GM18907 (cell line): ENCODE results near the gene REEP6.
"Not testable (repeated sequence)": the region's sequence is repeated elsewhere in the genome, so short reads cannot be mapped to it uniquely, and the experiment has no call there.

Source experiments
- ATAC-seq: cut with Tn5 transposase; IDR thresholded peaks from one replicate; pipeline ENCODE4 v1.9.1; 2021; ENCODE audit warnings: mild to moderate bottlenecking, moderate library complexity; ENCODE audit not compliant: unreplicated experiment

REEP6 gene

DNA sequence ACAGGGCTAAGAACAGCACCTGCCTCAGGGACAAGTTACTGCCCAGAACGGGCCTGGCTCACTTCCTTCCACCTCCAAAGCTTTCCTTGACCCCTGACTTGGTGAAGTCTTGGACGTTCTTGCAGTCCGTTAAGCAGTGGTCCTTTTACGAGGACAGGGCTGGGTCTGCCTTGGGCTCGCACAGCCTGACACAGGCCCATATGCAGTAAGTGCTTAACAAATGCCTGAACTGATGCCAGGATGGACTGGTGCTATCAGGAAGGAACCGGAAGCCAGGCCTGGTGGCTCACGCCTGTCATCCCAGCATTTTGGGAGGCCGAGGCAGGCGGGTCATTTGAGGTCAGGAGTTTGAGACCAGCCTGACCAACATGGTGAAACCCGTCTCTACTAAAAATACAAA is 31.1 kb downstream of the REEP6 start:
- no peak for ATAC-seq

DNA sequence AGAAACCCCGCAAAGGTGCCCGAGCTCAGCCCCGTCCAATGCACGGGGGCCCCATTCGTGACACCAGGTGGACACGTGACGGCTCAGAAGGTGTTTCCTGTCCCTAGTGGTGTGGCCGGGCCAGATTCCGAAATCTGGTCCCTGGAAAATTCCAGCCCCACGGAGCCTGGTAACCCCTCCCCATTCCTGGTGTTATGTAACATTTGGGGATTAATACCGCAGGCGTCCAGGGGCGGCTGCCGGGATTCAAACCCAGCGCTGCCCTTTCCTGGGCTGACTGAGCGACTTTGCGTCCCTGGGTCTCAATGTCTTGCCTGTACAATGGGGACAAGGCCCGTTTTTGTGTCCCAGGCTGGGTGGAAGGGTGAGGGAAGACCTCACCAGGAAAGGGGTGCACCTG is 31.9 kb downstream of the REEP6 start:
- ATAC-seq: no peak

DNA sequence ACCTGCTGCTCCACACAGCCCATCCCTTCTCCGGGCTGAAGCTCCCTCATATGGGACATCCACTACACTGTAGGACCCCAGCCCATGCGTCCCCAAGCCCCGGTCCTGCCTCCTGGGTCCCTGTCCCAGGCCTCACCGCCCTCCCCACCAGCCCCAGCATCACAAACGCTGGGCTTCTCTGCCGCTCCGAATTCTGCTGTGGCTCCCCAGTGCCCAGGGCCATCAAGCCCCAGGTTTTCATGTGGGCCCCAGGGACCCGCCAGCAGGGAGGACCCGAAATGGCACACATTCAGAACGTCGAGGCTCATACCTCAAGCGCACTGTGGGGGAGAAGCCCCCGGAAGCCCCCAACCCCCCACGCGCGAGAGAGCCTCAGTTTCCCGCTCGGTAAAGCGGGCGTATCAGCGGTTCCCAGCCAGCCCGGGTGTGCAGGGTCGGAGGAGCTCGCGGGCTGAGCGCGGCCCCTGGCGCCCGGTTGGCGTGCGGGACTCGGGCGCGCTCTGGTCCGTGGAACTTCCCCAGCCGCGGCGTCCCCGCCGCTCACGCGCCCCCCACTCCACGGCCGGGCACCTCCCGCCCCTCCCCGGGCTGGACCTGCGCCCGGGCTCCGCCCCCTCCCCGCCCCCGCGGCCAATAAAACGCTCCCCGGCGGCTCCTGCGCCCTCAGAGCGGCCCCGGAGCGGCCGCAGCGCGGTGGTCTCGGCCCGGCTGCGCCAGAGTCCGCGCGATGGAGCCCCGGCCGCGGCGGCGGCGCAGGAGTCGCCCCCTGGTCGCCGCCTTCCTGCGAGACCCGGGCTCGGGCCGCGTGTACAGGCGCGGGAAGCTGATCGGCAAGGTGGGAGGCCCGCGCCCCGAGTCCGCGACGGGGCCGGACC is 32.7 kb downstream of the REEP6 start, which contains the start of gene PLK5:
TSS of gene PLK5 (plus strand) at position 666 of the 875 bp plus-strand sequence. CDS start 2,920 bp downstream, outside the sequence.
- no peak for ATAC-seq

DNA sequence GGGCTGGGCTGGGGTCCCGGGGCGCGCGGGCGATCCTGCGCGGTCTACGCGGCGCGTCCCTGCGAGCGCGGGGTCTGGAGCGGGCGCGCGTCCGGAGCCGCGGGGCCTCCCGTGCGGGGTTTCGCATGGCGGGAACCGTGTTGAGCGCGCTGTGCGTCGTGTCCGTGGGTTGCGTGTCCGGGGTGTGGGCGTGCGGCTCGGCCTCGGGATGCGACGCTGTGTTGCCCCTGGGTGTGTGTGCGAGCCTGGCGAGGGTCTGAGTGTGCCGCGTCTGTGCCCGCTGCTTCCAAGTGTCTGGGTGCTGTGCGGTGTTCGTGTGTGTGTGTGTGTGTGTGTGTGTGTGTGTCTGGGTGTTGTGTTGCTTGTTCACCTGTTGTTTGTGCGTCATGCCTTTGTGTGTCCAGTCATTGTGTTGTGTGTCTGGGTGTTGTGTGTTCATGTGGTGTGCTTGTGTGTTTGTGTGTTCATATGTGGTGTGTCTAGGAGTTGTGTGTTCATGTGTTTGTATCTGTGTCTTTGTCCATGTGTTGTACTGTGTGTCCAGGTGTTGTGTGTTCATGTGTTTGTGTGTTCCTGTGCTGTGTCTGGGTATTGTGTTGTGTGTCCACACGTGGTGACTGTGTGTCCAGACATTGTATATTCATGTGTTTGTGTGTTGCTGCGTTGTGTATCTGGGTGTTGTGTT is 33.4 kb downstream of the REEP6 start:
- no peak for ATAC-seq

DNA sequence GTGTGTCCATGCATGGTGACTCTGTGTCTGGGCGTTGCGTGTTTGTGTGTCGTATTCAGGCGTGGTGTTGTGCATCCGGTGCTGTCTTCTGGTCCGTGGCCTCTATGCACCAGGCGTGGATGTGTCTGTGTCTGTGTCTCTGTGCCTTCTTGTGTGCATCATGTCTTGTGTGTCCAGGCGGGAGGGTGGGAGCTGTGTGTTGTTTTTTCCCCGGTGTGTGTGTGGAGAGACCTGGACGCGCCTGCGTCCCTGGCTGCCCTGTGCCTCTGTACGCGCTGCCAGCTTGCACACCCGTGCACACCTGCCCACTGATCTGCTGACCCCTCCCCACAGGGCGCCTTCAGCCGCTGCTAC is 34.0 kb downstream of the REEP6 start:
- ATAC-seq: no peak

DNA sequence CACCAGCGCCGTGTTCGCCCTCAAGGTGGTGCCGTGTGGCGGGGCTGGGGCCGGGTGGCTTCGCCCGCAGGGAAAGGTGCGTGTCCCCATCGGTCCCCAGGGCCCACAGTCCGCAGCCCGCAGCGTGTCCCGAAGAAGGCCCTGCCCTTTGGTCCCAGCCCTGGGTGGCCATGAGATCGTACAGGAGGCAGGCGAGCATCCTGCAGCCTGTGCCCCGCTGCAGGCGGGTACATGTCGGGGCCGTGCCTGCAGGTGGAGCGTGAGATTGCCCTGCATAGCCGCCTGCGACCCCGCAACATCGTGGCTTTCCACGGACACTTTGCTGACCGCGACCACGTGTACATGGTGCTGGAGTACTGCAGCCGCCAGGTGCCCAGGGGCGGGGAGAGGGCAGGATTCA is 34.4 kb downstream of the REEP6 start:
- no peak for ATAC-seq

DNA sequence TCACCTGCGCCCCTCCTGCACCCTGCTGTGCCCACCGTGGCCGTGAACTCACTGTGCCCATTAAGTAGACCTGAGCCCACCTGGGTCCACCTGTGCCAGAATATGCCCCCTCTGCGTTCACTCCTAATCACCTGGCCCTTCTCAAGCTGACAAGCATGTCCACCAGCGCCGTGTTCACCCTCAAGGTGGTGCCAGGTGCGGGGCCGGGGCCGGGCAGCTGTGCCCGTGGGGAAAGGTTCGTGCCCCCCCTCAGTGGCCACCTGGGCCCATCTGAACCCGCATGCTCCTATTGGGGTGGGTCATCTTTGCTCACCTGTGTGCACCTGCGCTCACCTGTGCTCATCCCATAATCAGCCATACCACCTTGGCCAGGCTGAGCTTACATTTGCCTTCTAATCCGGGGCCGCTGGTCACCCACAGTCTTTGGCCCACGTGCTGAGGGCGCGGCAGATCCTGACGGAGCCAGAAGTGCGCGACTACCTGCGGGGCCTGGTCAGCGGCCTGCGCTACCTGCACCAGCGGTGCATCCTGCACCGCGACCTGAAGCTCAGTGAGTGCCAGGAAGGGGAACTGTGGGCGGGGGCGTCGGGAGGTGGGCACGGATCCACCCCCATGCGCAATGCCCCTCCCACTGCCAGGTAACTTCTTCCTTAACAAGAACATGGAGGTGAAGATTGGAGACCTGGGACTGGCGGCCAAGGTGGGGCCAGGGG is 35.2 kb downstream of the REEP6 start:
- ATAC-seq: no peak

DNA sequence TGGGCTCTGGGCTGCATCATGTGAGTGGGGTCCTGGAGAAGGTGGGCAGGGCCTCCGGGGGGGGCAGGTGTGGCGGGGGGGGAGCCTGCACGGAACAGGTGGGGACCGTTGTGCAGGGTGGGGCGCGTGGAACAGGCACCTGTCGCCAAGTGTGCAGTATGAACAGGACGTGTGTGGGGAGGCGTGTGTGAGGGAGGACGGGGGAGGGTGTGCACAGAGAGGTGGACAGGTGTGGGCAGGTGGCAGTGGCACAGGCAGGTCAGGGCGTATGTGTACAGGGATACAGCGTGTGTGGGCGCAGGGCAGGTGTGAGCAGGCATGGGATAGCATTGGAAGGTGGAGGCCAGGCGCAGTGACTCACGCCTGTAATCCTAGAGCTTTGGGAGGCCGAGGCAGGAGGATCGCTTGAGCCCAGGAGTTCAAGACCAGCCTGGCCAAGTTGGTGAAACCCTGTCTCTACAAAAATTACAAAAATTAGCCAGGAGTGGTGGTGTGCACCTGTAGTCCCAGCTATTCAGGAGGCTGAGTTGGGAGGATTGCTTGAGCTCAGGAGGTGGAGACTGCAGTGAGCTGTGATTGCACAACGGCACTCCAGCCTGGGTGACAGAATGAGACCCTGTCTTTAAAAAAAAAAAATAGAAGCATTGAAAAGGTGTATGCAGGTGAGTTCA is 36.1 kb downstream of the REEP6 start:
- ATAC-seq: no peak

DNA sequence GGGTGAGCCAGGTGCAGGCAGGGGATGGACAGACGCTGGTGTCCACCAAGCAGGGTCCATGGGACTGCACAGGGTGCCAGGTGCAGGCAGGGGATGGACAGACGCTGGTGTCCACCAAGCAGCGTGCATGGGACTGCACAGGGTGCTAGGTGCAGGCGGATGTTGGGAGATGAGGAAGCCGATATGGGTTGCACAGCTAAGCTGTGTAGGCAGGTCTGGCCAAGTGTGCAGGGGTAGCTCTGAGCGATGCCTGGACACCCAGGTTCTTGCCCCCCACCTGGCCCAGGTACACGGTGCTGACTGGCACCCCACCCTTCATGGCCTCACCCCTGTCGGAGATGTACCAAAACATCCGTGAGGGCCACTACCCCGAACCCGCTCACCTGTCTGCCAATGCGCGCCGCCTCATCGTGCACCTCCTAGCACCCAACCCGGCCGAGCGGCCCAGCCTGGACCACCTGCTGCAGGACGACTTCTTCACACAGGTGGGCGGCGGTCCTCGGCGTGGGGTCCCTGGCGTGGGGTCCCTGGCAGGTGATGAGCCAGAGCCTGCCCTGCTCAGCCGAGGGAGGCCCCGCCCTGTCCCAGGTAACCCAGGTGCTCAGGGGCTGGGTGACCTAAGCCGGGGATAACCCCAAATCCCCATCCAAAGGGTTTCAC is 36.8 kb downstream of the REEP6 start:
- ATAC-seq: no peak

DNA sequence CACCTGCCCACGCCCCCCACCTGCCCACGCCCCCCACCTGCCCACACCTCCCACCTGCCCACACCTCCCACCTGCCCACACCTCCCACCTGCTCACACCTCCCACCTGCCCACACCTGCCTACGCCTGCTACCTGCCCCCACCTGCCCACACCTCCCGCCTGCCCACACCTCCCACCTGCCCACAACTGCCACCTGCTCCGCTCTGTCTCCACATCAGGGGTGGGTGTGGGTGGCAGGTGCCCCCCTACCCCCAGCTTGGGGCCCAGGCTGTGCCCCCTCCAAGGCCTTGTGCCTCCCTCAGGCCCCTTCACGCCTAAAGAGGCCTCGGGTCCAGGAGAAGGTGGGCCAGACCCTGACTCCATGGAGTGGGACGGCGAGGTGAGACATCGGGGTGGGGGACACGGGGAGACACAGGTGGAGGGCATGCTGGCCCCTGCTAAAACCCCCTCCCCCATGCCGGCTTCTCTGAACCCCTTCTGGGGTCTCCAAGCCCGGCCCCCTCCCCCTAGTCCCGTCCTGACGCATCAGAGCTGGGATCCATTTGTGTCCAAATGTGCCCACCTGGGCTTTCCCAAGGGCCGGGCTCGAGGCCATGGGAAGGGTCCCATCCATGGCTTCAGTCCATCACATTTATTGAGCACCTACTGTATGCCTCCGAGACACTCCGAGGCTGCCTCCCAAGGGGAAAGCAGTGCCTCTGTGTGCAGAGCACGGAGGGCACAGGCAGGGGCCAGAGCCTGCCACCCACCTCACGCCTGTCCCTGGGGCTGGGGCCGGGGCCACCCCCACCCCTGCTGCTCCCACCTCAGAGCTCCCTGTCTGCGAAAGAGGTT is 37.8 kb downstream of the REEP6 start:
- no peak for ATAC-seq

DNA sequence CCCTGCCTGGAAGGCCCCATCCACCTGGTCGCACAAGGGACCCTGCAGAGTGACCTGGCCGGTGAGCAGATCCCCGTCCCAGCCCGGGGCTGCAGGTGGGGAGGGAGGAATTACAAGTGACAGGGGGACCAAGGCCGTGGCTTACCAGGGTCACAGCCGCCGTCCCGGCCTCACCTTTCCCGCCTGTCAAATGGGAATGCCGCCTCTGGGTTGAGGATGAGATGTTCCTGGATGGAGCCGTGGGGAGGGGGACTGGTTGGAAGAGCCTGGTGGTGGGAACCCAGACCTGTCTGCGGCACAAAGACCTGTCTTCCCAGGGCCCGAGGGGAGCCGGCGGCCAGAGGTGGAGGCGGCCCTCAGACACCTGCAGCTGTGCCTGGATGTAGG is 38.4 kb downstream of the REEP6 start:
- ATAC-seq: no peak

DNA sequence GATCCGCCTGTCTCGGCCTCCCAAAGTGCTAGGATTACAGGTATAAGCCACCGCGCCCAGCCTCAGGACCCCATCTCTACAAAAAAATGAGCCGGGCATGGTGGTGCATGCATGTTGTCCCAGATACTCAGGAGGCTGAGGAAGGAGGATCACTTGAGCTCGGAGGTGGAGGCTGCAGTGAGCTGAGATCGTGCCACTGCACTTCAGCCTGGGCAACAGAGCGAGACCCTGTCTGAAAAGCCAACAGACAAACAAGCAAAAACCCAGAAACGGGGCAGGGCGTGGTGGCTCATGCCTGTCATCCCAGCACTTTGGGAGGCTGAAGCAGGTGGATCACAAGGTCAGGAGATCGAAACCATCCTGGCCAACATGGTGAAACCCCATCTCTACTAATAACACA is 39.9 kb downstream of the REEP6 start:
- ATAC-seq: not testable (repeated sequence)

DNA sequence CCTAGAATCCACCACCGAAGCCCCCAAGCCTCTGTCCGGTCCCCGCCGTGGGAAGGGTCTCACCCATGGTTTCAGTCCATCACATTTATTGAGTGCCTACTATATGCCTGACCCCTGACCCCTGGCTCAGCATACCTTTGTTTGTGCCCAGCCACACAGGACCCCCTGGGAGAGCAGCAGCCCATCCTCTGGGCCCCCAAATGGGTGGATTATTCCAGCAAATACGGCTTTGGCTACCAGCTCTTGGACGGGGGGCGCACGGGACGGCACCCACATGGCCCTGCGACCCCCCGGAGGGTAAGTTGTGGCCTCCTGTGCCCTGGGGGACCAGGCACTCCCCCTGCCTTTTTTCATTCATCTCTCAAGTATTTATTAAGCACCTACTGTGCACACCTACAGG is 40.6 kb downstream of the REEP6 start:
- ATAC-seq: no peak

DNA sequence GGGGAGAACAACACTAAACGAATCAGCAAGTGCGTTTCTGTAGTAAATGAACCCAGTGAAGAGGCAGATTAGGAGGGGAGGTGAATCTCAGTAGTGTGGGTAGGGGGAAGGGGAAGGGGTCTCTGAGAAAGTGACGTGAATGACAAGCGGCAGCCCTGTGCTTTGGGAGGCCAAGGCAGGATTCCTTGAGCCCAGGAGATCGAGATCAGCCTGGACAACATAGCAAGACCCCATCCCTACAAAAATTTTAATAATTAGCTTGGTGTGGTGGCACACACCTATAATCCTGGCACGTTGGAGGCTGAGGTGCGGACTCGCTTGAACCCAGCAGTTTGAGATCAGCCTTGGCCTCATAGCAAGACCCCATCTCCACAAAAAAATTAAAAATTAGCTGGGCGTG is 41.0 kb downstream of the REEP6 start:
- no peak for ATAC-seq

DNA sequence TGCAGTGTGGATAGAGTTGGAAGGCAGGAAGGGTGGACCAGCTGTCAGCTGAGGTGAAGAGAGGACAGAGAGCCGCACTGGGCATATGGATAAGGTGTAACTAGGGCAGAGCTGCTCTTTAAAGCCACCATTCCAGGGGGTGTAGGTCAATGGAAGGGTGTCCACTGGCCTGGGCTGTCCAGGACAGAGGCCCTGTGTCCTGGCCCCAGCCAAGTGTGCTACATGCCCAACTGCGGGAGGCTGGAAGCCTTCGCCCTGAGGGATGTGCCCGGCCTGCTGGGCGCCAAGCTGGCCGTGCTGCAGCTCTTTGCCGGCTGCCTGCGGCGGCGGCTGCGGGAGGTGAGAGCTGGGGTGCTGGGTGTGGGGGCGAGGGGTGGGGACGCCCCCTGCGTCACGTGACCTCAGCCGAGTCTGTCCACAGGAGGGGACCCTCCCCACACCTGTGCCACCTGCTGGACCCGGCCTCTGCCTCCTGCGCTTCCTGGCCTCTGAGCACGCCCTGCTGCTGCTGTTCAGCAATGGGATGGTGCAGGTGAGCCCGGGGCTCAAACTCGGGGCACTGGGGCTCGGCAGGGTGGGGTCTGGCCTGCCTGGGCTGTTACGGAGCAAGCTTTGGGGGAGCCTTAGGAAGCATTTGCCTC is 42.6 kb downstream of the REEP6 start:
- ATAC-seq: no peak

DNA sequence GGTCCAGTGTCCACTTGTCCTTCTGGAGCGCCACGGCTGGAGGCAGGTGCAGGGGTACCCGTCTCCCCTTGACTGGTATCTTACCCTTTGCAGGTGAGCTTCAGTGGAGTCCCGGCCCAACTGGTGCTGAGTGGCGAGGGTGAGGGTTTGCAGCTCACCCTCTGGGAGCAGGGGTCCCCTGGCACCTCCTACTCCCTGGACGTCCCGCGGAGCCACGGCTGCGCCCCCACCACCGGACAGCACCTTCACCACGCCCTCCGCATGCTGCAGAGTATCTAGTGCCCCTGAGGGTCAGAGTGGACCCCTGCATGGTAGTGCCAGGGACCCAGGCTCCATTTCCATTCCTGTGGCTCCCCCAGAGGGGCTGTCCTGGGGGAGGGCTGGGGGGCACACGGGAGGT is 44.0 kb downstream of the REEP6 start:
- ATAC-seq: no peak

DNA sequence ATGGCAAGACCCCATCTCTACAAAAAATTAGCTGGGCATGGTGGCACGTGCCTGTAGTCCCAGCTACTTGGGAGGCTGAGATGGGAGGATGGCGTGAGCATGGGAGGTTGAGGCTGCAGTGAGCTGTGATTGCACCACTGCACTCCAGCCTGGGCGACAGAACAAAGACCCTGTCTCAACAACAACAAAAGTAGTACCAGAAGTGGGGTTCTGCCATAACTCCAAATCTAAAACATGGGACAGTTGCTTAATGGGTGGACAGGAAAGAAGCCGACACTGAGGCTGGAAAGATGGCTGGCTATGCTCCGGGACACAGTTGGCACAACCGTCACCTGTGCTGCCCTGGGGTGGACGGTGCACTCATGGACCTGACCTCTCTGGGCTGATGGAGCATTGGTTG is 44.7 kb downstream of the REEP6 start:
- not testable (repeated sequence) for ATAC-seq

DNA sequence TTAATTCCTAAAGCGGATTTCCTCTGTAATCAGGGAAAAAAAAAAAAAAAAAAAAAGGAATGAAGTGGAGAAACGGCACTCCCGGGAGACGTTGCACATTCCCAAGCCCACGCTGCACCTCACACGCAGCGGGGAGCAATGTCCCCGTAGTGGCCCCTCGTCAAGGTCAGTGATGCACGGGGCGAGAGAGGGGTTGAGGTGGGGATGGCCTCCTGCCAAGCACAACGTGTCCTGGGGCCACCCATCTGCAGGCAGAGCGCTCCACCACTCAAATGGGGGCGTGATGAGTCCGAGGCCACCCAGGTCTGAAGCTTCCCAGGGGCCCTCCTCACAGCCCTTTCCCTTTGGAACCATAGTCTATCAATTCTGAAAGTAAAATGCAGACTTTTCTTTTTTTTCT is 48.0 kb downstream of the REEP6 start:
- no peak for ATAC-seq

DNA sequence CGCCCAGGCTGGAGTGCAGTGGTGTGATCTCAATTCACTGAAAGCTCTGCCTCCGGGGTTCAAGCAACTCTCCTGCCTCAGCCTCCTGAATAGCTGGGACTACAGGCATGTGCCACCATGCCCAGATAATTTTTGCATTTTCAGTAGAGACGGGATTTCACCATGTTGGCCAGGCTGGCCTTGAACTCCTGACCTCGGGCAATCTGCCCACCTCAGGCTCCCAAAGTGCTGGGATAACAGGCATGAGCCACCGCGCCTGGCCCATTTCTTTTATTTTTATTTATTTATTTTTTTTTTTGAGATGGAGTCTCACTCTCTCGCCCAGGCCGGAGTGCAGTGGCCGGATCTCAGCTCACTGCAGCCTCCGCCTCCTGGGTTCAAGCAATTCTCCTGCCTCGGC is 48.8 kb downstream of the REEP6 start:
- not testable (repeated sequence) for ATAC-seq
